ENCODE data around the gene ZNF891. TPM values are rescaled to one million over a fixed set of nuclear protein-coding genes. Genes with fewer than 3 reads are reported as not detected.

Gene ZNF891
- 0.67 TPM for polyA plus RNA-seq (2013, experiment 1 of 2)
- polyA plus RNA-seq (2013, experiment 2 of 2): 0.67 TPM

DNA sequence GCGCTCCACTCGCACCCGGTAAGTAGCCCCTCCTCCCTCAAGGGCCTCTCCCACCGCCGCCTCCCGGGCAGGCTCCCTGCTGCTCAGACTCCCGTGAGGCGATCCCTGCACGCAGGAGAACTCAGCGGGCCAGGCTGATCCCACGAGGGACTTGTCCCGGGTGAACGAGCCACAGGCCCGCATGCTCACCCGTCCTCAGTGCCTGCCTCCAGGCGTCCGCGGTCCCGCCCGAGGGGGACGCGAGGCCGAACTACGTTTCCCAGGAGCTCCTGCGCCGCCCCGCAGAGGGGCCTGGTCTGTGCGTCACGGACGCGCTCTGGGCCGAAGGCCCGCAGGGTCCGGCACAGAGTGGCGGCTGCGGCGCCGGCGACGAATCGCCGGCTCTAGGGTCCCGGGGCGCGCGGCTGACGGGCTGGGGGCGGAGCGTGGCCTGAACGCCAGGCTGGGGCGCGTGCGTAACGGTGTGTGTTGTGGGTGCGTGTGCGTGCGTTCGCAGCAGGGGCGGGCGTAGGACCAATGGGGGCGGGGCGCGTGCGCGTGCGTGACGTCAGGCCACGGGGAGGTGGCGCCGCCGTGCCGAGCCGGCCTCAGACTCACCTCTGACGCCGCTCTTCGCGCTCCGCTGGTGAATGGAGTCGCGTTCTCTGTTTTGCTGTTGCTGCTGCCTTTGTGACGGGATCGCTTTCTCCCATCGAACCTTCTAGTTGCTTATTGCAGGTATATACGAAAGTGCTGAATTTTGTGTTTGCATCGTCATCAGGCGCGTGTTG is at the start of gene ZNF891, which contains the start of gene ZNF10:
ZNF891 (minus strand) TSS at position 237 of the 770 bp plus-strand sequence. CDS start 8,356 bp downstream, outside the sequence.
ZNF10 (plus strand) TSS at position 590 of the 770 bp plus-strand sequence. CDS start 13,866 bp downstream, outside the sequence.
- H3K27me3 ChIP-seq (ENCODE audit: insufficient read depth, low read length, poor library complexity): no peaks in the 10 kb centered on the region
- H3K4me1 ChIP-seq (ENCODE audit: control insufficient read depth, low read depth, low read length): no peaks in the 10 kb centered on the region
- H3K27ac ChIP-seq (ENCODE audit: low read depth, low read length): peak within 1 kb of the TSS; percentile 78
- H3K56ac ChIP-seq (ENCODE audit: low read length): peak within 1 kb of the TSS; percentile 97
- no peak within 1 kb of the TSS for H2AK5ac ChIP-seq (ENCODE audit: low read length)
- peak within 1 kb of the TSS; percentile 30 for H4K8ac ChIP-seq (ENCODE audit: low read depth, low read length)
- peak within 1 kb of the TSS; percentile 87 for H3K9ac ChIP-seq (ENCODE audit: low read length)
- H3K36me3 ChIP-seq (ENCODE audit: control insufficient read depth, insufficient read depth, low read length): peaks cover 2% of the 10 kb centered on the region
- H2BK5ac ChIP-seq (ENCODE audit: low read length): no peak within 1 kb of the TSS
- H4K5ac ChIP-seq (ENCODE audit: low read length): no peak within 1 kb of the TSS
- peak; percentile 97 for DNase-seq
- H3K4me2 ChIP-seq (ENCODE audit: low read length): peak within 1 kb of the TSS; percentile 62
- H3K4ac ChIP-seq (ENCODE audit: low read depth, low read length): peak within 1 kb of the TSS; percentile 8
- peak within 1 kb of the TSS; percentile 92 for H3K4me3 ChIP-seq (ENCODE audit: low read length)
- H3K23ac ChIP-seq (ENCODE audit: low read length): no peak within 1 kb of the TSS
- WGBS (ENCODE audit: extremely low coverage, insufficient coverage, low lambda C conversion rate): no CpG with 5 or more reads among the region's 87 CpGs
- H2BK15ac ChIP-seq (replicated peaks; ENCODE audit: low read depth): no peak within 1 kb of the TSS
- H3K18ac ChIP-seq (ENCODE audit: low read length): peak within 1 kb of the TSS; percentile 13
- H3K79me1 ChIP-seq (ENCODE audit: low read length): peaks cover 2% of the 10 kb centered on the region
- no peak within 1 kb of the TSS for H2BK120ac ChIP-seq (ENCODE audit: low read depth, low read length)
- H3K79me2 ChIP-seq (ENCODE audit: control insufficient read depth, insufficient read depth, low read length): no peaks in the 10 kb centered on the region

- H3K79me1 ChIP-seq (ENCODE audit: low read length): no peaks in the 10 kb centered on the region
- H3K56ac ChIP-seq (ENCODE audit: low read length): no peak overlapping the region
- H3K4me1 ChIP-seq (ENCODE audit: control insufficient read depth, low read depth, low read length): no peaks in the 10 kb centered on the region
- no peak overlapping the region for H2BK120ac ChIP-seq (ENCODE audit: low read depth, low read length)
- no peaks in the 10 kb centered on the region for H3K27me3 ChIP-seq (ENCODE audit: insufficient read depth, low read length, poor library complexity)
- H3K9ac ChIP-seq (ENCODE audit: low read length): no peak overlapping the region
- no peak overlapping the region for H4K5ac ChIP-seq (ENCODE audit: low read length)
- H3K4me2 ChIP-seq (ENCODE audit: low read length): no peak overlapping the region
- H3K23ac ChIP-seq (ENCODE audit: low read length): no peak overlapping the region
- no peak overlapping the region for H4K8ac ChIP-seq (ENCODE audit: low read depth, low read length)
- H3K79me2 ChIP-seq (ENCODE audit: control insufficient read depth, insufficient read depth, low read length): no peaks in the 10 kb centered on the region
- H2BK15ac ChIP-seq (replicated peaks; ENCODE audit: low read depth): no peak overlapping the region
- H3K18ac ChIP-seq (ENCODE audit: low read length): no peak overlapping the region
- no peak overlapping the region for H2BK5ac ChIP-seq (ENCODE audit: low read length)
- H3K27ac ChIP-seq (ENCODE audit: low read depth, low read length): no peak overlapping the region
- no peak for DNase-seq
- no peak overlapping the region for H3K4me3 ChIP-seq (ENCODE audit: low read length)
- no peak overlapping the region for H3K4ac ChIP-seq (ENCODE audit: low read depth, low read length)
- H3K36me3 ChIP-seq (ENCODE audit: control insufficient read depth, insufficient read depth, low read length): no peaks in the 10 kb centered on the region
- no peak overlapping the region for H2AK5ac ChIP-seq (ENCODE audit: low read length)
- no CpG with 5 or more reads among the region's 1 CpG for WGBS (ENCODE audit: extremely low coverage, insufficient coverage, low lambda C conversion rate)
Measured at GRCh38 chr12:133174901-133175300, 44.8 kb upstream of the ZNF891 start.

- Histone ChIP-seq H3K18ac (ENCODE audit: low read length) (no peak overlapping the region), H3K23ac (ENCODE audit: low read length) (no peak overlapping the region), H3K27me3 (ENCODE audit: insufficient read depth, low read length, poor library complexity) (no peaks in the 10 kb centered on the region), H3K79me1 (ENCODE audit: low read length) (no peaks in the 10 kb centered on the region), H4K8ac (ENCODE audit: low read depth, low read length) (no peak overlapping the region), H3K4me1 (ENCODE audit: control insufficient read depth, low read depth, low read length) (no peaks in the 10 kb centered on the region), H4K5ac (ENCODE audit: low read length) (no peak overlapping the region), H3K36me3 (ENCODE audit: control insufficient read depth, insufficient read depth, low read length) (no peaks in the 10 kb centered on the region), H3K4me2 (ENCODE audit: low read length) (no peak overlapping the region), H2BK120ac (ENCODE audit: low read depth, low read length) (no peak overlapping the region), H3K4ac (ENCODE audit: low read depth, low read length) (no peak overlapping the region), H3K4me3 (ENCODE audit: low read length) (no peak overlapping the region), H3K9ac (ENCODE audit: low read length) (no peak overlapping the region), H2BK15ac (replicated peaks; ENCODE audit: low read depth) (no peak overlapping the region), H2AK5ac (ENCODE audit: low read length) (no peak overlapping the region), H3K27ac (ENCODE audit: low read depth, low read length) (no peak overlapping the region), H2BK5ac (ENCODE audit: low read length) (no peak overlapping the region), H3K56ac (ENCODE audit: low read length) (no peak overlapping the region), H3K79me2 (ENCODE audit: control insufficient read depth, insufficient read depth, low read length) (no peaks in the 10 kb centered on the region)
- no CpG with 5 or more reads among the region's 1 CpG for WGBS (ENCODE audit: extremely low coverage, insufficient coverage, low lambda C conversion rate)
- DNase-seq: no peak
Measured at GRCh38 chr12:133172491-133172890, 42.4 kb upstream of the ZNF891 start.

DNA sequence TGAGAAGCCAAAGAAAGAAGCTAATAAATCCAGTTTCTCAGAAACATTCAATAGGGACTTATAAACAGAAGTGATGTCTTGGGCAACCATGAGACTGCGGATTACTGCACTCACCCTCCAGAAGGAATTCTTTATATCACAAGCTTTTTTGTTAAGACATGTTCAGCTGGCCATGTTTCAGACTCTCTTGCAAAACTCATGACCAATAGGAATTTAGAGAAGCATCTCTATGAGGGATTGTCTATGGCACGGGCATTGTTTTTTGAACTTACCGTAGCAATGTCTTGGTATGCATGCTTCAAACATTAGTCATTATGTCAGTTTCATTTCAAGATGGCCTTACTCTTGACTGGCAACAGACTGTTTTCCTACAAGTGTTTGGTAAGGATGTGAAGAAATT is 35.7 kb upstream of the ZNF891 start:
- Histone ChIP-seq H2BK120ac (ENCODE audit: low read depth, low read length) (no peak overlapping the region), H3K79me2 (ENCODE audit: control insufficient read depth, insufficient read depth, low read length) (no peaks in the 10 kb centered on the region), H2BK5ac (ENCODE audit: low read length) (no peak overlapping the region), H4K8ac (ENCODE audit: low read depth, low read length) (no peak overlapping the region), H3K27ac (ENCODE audit: low read depth, low read length) (no peak overlapping the region), H3K23ac (ENCODE audit: low read length) (no peak overlapping the region), H3K18ac (ENCODE audit: low read length) (no peak overlapping the region), H3K27me3 (ENCODE audit: insufficient read depth, low read length, poor library complexity) (no peaks in the 10 kb centered on the region), H3K4me3 (ENCODE audit: low read length) (no peak overlapping the region), H3K36me3 (ENCODE audit: control insufficient read depth, insufficient read depth, low read length) (no peaks in the 10 kb centered on the region), H4K5ac (ENCODE audit: low read length) (no peak overlapping the region), H2BK15ac (replicated peaks; ENCODE audit: low read depth) (no peak overlapping the region), H3K56ac (ENCODE audit: low read length) (no peak overlapping the region), H2AK5ac (ENCODE audit: low read length) (no peak overlapping the region), H3K9ac (ENCODE audit: low read length) (no peak overlapping the region), H3K79me1 (ENCODE audit: low read length) (no peaks in the 10 kb centered on the region), H3K4me1 (ENCODE audit: control insufficient read depth, low read depth, low read length) (no peaks in the 10 kb centered on the region), H3K4ac (ENCODE audit: low read depth, low read length) (no peak overlapping the region), H3K4me2 (ENCODE audit: low read length) (no peak overlapping the region)
- no CpG with 5 or more reads among the region's 3 CpGs for WGBS (ENCODE audit: extremely low coverage, insufficient coverage, low lambda C conversion rate)
- no peak for DNase-seq

DNA sequence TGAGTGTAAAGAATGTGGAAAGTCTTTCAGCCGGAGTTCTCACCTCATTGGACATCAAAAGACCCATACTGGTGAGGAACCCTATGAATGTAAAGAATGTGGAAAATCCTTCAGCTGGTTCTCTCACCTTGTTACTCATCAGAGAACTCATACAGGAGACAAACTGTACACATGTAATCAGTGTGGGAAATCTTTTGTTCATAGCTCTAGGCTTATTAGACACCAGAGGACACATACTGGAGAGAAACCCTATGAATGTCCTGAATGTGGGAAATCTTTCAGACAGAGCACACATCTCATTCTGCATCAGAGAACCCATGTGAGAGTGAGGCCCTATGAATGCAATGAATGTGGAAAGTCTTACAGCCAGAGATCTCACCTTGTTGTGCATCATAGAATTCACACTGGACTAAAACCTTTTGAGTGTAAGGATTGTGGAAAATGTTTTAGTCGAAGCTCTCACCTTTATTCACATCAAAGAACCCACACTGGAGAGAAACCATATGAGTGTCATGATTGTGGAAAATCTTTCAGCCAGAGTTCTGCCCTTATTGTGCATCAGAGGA is 26.1 kb upstream of the ZNF891 start:
- Histone ChIP-seq H2BK120ac (ENCODE audit: low read depth, low read length) (no peak overlapping the region), H3K4me1 (ENCODE audit: control insufficient read depth, low read depth, low read length) (no peaks in the 10 kb centered on the region), H2BK15ac (replicated peaks; ENCODE audit: low read depth) (no peak overlapping the region), H4K8ac (ENCODE audit: low read depth, low read length) (no peak overlapping the region), H3K79me2 (ENCODE audit: control insufficient read depth, insufficient read depth, low read length) (no peaks in the 10 kb centered on the region), H3K4me2 (ENCODE audit: low read length) (no peak overlapping the region), H3K4me3 (ENCODE audit: low read length) (peak overlapping the region; percentile 40), H3K56ac (ENCODE audit: low read length) (no peak overlapping the region), H3K27me3 (ENCODE audit: insufficient read depth, low read length, poor library complexity) (no peaks in the 10 kb centered on the region), H2AK5ac (ENCODE audit: low read length) (no peak overlapping the region), H3K79me1 (ENCODE audit: low read length) (no peaks in the 10 kb centered on the region), H3K4ac (ENCODE audit: low read depth, low read length) (no peak overlapping the region), H3K9ac (ENCODE audit: low read length) (no peak overlapping the region), H3K36me3 (ENCODE audit: control insufficient read depth, insufficient read depth, low read length) (peaks cover 14% of the 10 kb centered on the region), H2BK5ac (ENCODE audit: low read length) (no peak overlapping the region), H3K23ac (ENCODE audit: low read length) (no peak overlapping the region), H4K5ac (ENCODE audit: low read length) (no peak overlapping the region), H3K18ac (ENCODE audit: low read length) (no peak overlapping the region), H3K27ac (ENCODE audit: low read depth, low read length) (no peak overlapping the region)
- WGBS (ENCODE audit: extremely low coverage, insufficient coverage, low lambda C conversion rate): no CpG with 5 or more reads among the region's 2 CpGs
- DNase-seq: peak; percentile 35

All from mesendoderm (in vitro differentiated cells).